Brain microvascular endothelial cell (primary cell): ENCODE data around the gene ARHGAP44.
A peak's percentile ranks its signal among the peaks of the same experiment; 100 is the strongest.

ENCODE experiments used
- DNase-seq: peaks from one replicate; pipeline ENCODE4 v3.0.0-alpha.2; 2020
- H3K27ac ChIP-seq: fragments of 250-450 bp; sonication (Bioruptor Pico); 2 replicates; pipeline ENCODE4 v1.5.1; 2020; ENCODE audit warnings: mild to moderate bottlenecking, moderate library complexity
- H3K27me3 ChIP-seq: fragments of 250-450 bp; sonication (Bioruptor Pico); replicated peaks from 2 replicates; pipeline ENCODE4 v1.5.1; 2020; ENCODE audit warnings: mild to moderate bottlenecking
- H3K36me3 ChIP-seq: fragments of 250-450 bp; sonication (Bioruptor Pico); replicated peaks from 2 replicates; pipeline ENCODE4 v1.5.1; 2020; ENCODE audit warnings: mild to moderate bottlenecking
- H3K4me3 ChIP-seq: 2 replicates; pipeline ENCODE4 v1.5.1; 2011; ENCODE audit warnings: low read depth, mild to moderate bottlenecking, control low read depth, low read length, moderate library complexity
- CTCF ChIP-seq: IDR thresholded peaks from 2 replicates; pipeline ENCODE4 v1.5.1; 2011; ENCODE audit warnings: low read depth, mild to moderate bottlenecking, moderate library complexity, low read length, control low read depth, inconsistent platforms; ENCODE audit errors: missing control alignments
- in situ Hi-C: cut with HindIII; loops from 2 replicates; pipeline ENCODE4 v1.10.0; 2017; ENCODE audit warnings: low sequenced_read_pairs, low pct_ligation_motif_present

Gene ARHGAP44

GRCh38 chr17:13014801-13015200, 225.5 kb downstream of the ARHGAP44 start:
- H3K4me3 ChIP-seq: no peak overlapping the region

GRCh38 chr17:13016881-13017654, 227.8 kb downstream of the ARHGAP44 start:
- H3K27me3 ChIP-seq: no peaks in the 10 kb centered on the region
- H3K27ac ChIP-seq: peak overlapping the region; percentile 75
- TF ChIP-seq CTCF: no peak
- no peak for DNase-seq
- in situ Hi-C loops: no loop called here
- H3K4me3 ChIP-seq: peak overlapping the region; percentile 89
- H3K36me3 ChIP-seq: peaks cover 40% of the 10 kb centered on the region

More at GRCh38 chr17:13014801-13015200, 225.5 kb downstream of the ARHGAP44 start:
- Histone ChIP-seq H3K27me3 (no peaks in the 10 kb centered on the region), H3K36me3 (peaks cover 57% of the 10 kb centered on the region), H3K27ac (no peak overlapping the region)
- TF ChIP-seq CTCF: no peak
- in situ Hi-C loops: no loop called here
- DNase-seq: no peak

- Histone ChIP-seq H3K27me3 (no peaks in the 10 kb centered on the region), H3K27ac (peak within 1 kb of the TSS; percentile 75), H3K4me3 (peak within 1 kb of the TSS; percentile 89), H3K36me3 (peaks cover 32% of the 10 kb centered on the region)
- in situ Hi-C loops: no loop called here
- no peak for TF ChIP-seq CTCF
- peak; percentile 99 for DNase-seq
Measured at GRCh38 chr17:13017655-13018459, 228.6 kb downstream of the ARHGAP44 start, which contains the start of gene ELAC2. Gene ELAC2 (minus strand): TSS chr17:13018027. CDS start chr17:13017947, 80 bp downstream.

GRCh38 chr17:13024016-13024415, 234.7 kb downstream of the ARHGAP44 start:
- TF ChIP-seq CTCF: no peak
- in situ Hi-C loops: no loop called here
- no peak for DNase-seq
- Histone ChIP-seq H3K36me3 (no peaks in the 10 kb centered on the region), H3K27ac (no peak overlapping the region), H3K4me3 (no peak overlapping the region), H3K27me3 (no peaks in the 10 kb centered on the region)

- DNase-seq: peak; percentile 31
- Histone ChIP-seq H3K4me3 (no peak overlapping the region), H3K27ac (no peak overlapping the region), H3K27me3 (no peaks in the 10 kb centered on the region), H3K36me3 (no peaks in the 10 kb centered on the region)
- TF ChIP-seq CTCF: peak; percentile 100
- in situ Hi-C loops: no loop called here
Measured at GRCh38 chr17:13024526-13025257, 235.4 kb downstream of the ARHGAP44 start.
